ENCODE data around the gene PABPN1.

Gene PABPN1

GRCh38 chr14:23299986-23300686 lies 21.1 kb upstream of the PABPN1 start:
- no peaks in the 10 kb centered on the region for H3K9me3 ChIP-seq
- no peak for TF ChIP-seq CTCF (IDR thresholded peaks at IDR 0.05)
- no peaks in the 10 kb centered on the region for H3K27me3 ChIP-seq
- peak overlapping the region; percentile 99 for H3K27ac ChIP-seq
- H3K4me3 ChIP-seq (ENCODE audit: low read depth in 1 of 2, low read length in 1 of 2), result peak overlapping the region; percentile 94 to 99
- H3K4me1 ChIP-seq (ENCODE audit: control insufficient read depth in 1 of 2, insufficient read depth in 1 of 2, low read depth in 1 of 2, low read length in 1 of 2), result peaks cover 17 to 41% of the 10 kb centered on the region in 2 experiments
- peaks cover 16% of the 10 kb centered on the region for H3K36me3 ChIP-seq

- peak overlapping the region; percentile 94 to 99 for H3K4me3 ChIP-seq (ENCODE audit: low read depth in 1 of 2, low read length in 1 of 2)
- H3K27ac ChIP-seq, result peak overlapping the region; percentile 99
- H3K4me1 ChIP-seq (ENCODE audit: control insufficient read depth in 1 of 2, insufficient read depth in 1 of 2, low read depth in 1 of 2, low read length in 1 of 2), result peaks cover 19 to 40% of the 10 kb centered on the region in 2 experiments
- no peak for TF ChIP-seq CTCF (IDR thresholded peaks at IDR 0.05)
- H3K27me3 ChIP-seq, result no peaks in the 10 kb centered on the region
- peaks cover 16% of the 10 kb centered on the region for H3K36me3 ChIP-seq
- no peaks in the 10 kb centered on the region for H3K9me3 ChIP-seq
Observed at GRCh38 chr14:23300687-23301223, 20.5 kb upstream of the PABPN1 start.

- Histone ChIP-seq H3K36me3 (peaks cover 16% of the 10 kb centered on the region), H3K27me3 (no peaks in the 10 kb centered on the region), H3K9me3 (no peaks in the 10 kb centered on the region), H3K4me1 (ENCODE audit: control insufficient read depth in 1 of 2, insufficient read depth in 1 of 2, low read depth in 1 of 2, low read length in 1 of 2) (peaks cover 26 to 47% of the 10 kb centered on the region in 2 experiments), H3K27ac (peak overlapping the region; percentile 99), H3K4me3 (ENCODE audit: low read depth in 1 of 2, low read length in 1 of 2) (peak overlapping the region; percentile 94 to 99)
- peak; percentile 91 for TF ChIP-seq CTCF (IDR thresholded peaks at IDR 0.05)
Observed at GRCh38 chr14:23301288-23301968, 19.8 kb upstream of the PABPN1 start.

- H3K9me3 ChIP-seq, result no peaks in the 10 kb centered on the region
- TF ChIP-seq CTCF (IDR thresholded peaks at IDR 0.05), result no peak
- peak overlapping the region; percentile 99 for H3K27ac ChIP-seq
- peaks cover 14% of the 10 kb centered on the region for H3K36me3 ChIP-seq
- peaks cover 31 to 52% of the 10 kb centered on the region in 2 experiments for H3K4me1 ChIP-seq (ENCODE audit: control insufficient read depth in 1 of 2, insufficient read depth in 1 of 2, low read depth in 1 of 2, low read length in 1 of 2)
- no peaks in the 10 kb centered on the region for H3K27me3 ChIP-seq
- H3K4me3 ChIP-seq (ENCODE audit: low read depth in 1 of 2, low read length in 1 of 2), result peak overlapping the region; percentile 94 to 99
Observed at GRCh38 chr14:23301969-23302289, 19.3 kb upstream of the PABPN1 start.

GRCh38 chr14:23302290-23303225 lies 18.7 kb upstream of the PABPN1 start, which contains the start of gene PPP1R3E:
Gene PPP1R3E, minus strand, starts transcription at chr14:23302859. Its CDS starts 283 bp downstream, at chr14:23302576.
- H3K4me1 ChIP-seq (ENCODE audit: control insufficient read depth in 1 of 2, insufficient read depth in 1 of 2, low read depth in 1 of 2, low read length in 1 of 2), result peaks cover 34 to 58% of the 10 kb centered on the region in 2 experiments
- peaks cover 8% of the 10 kb centered on the region for H3K36me3 ChIP-seq
- no peak for TF ChIP-seq CTCF (IDR thresholded peaks at IDR 0.05)
- H3K27me3 ChIP-seq, result no peaks in the 10 kb centered on the region
- H3K4me3 ChIP-seq (ENCODE audit: low read depth in 1 of 2, low read length in 1 of 2), result peak within 1 kb of the TSS; percentile 94 to 99
- H3K9me3 ChIP-seq, result no peaks in the 10 kb centered on the region
- peak within 1 kb of the TSS; percentile 99 for H3K27ac ChIP-seq
